HCT116 (cell line): ENCODE measurements around the gene CAPN9. TPM values are rescaled to one million over a fixed set of nuclear protein-coding genes. Genes with fewer than 3 reads are reported as not detected.

Experiments
- ATAC-seq: fragments of 200-7000 bp; cut with Tn5 transposase; 2 replicates; pipeline ENCODE4 v1.9.1; 2020; ENCODE audit warnings: mild to moderate bottlenecking, moderate library complexity
- BruUV-seq: library from RNA; stranded (reverse); fragments of 400-500 nt; replicated peaks from 2 replicates; lab custom pipeline; 2021; lab: Mats Ljungman, UMichigan
- CTCF ChIA-PET: fragments of 300-600 bp; sonication (Branson Sonifier 250); formaldehyde crosslinking; loops from one replicate; lab custom pipeline; 2021; ENCODE audit warnings: antibody characterized with exemption; lab: Charles Lee
- POLR2A ChIA-PET: fragments of 300-600, 350-600 bp; sonication (Branson Sonifier 250); formaldehyde crosslinking; loops from one replicate; lab custom pipeline; 2021; ENCODE audit warnings: antibody characterized with exemption; lab: Charles Lee
- RAD21 ChIA-PET, 2 experiments: fragments of 300-600 bp; sonication (Branson Sonifier 250); formaldehyde crosslinking; loops; one replicate each; lab custom pipeline; 2023; ENCODE audit warnings: low total read pairs in 2 of 2; ENCODE audit not compliant: uncharacterized antibody in 2 of 2, unreplicated experiment in 2 of 2, low non-redundant PET in 1 of 2; lab: Charles Lee
- DNase-seq: peaks from one replicate; pipeline ENCODE4 v3.0.0-alpha.2; 2010; ENCODE audit warnings: low read depth, low spot score
- H2AFZ ChIP-seq: fragments of 200-600 bp; shearing (Covaris generic), sonication (generic); 2 replicates; pipeline ENCODE4 v1.6.1; 2017; ENCODE audit warnings: low read depth, mixed run types, mixed read lengths, antibody characterized with exemption, low read length; ENCODE audit not compliant: poor library complexity, severe bottlenecking
- H3K27ac ChIP-seq: 2 replicates; pipeline ENCODE4 v1.5.1; 2012; ENCODE audit warnings: low read depth, low read length
- H3K27me3 ChIP-seq: fragments of 200-600 bp; sonication (generic); 2 replicates; pipeline ENCODE4 v1.6.1; 2016; ENCODE audit warnings: mixed run types, low read length, mixed read lengths; ENCODE audit not compliant: insufficient read depth
- H3K36me3 ChIP-seq, 2 experiments: fragments of 200-500 bp in 1 of 2; fragments of 200-600 bp in 1 of 2; sonication (Bioruptor generic) in 1 of 2; sonication (generic) in 1 of 2; 2 replicates each; pipeline versions ENCODE4 v1.5.1 to v1.6.1; 2014 to 2016; ENCODE audit warnings: low read length in 2 of 2, inconsistent platforms in 1 of 2, mixed read lengths in 1 of 2, mixed run types in 1 of 2; ENCODE audit not compliant: insufficient read depth in 2 of 2, control insufficient read depth in 1 of 2
- H3K4me1 ChIP-seq, 2 experiments: fragments of 200-600 bp in 1 of 2; sonication (generic) in 1 of 2; 2 replicates each; pipeline versions ENCODE4 v1.5.1 to v1.6.1; 2012 to 2017; ENCODE audit warnings: low read length in 2 of 2, inconsistent platforms in 1 of 2, mild to moderate bottlenecking in 1 of 2, mixed read lengths in 1 of 2, mixed run types in 1 of 2, moderate library complexity in 1 of 2; ENCODE audit not compliant: insufficient read depth in 2 of 2, control insufficient read depth in 1 of 2
- H3K4me2 ChIP-seq: fragments of 200-600 bp; sonication (generic); 2 replicates; pipeline ENCODE4 v1.6.1; 2017; ENCODE audit warnings: mixed run types, low read length, mixed read lengths
- H3K4me3 ChIP-seq, 2 experiments: fragments of 200-600 bp in 1 of 2; sonication (generic) in 1 of 2; replicated peaks in 1 of 2; 2 replicates each; pipeline ENCODE4 v1.5.1; 2011 to 2016; ENCODE audit warnings: low read length in 2 of 2, control low read depth in 1 of 2, low read depth in 1 of 2, mild to moderate bottlenecking in 1 of 2, mixed read lengths in 1 of 2, mixed run types in 1 of 2
- H3K79me2 ChIP-seq: fragments of 200-600 bp; sonication (generic); 2 replicates; pipeline ENCODE4 v1.6.1; 2017; ENCODE audit warnings: mild to moderate bottlenecking, mixed run types, low read length, moderate library complexity, mixed read lengths; ENCODE audit not compliant: insufficient read depth
- H3K9ac ChIP-seq: fragments of 200-600 bp; sonication (generic); 2 replicates; pipeline ENCODE4 v1.6.1; 2016; ENCODE audit warnings: low read length, mixed read lengths
- H3K9me2 ChIP-seq: fragments of 200-600 bp; sonication (generic), shearing (Covaris generic); 2 replicates; pipeline ENCODE4 v1.6.1; 2017; ENCODE audit warnings: mixed run types, mild to moderate bottlenecking, moderate library complexity; ENCODE audit not compliant: insufficient read depth
- H3K9me3 ChIP-seq, 2 experiments: fragments of 200-500 bp in 1 of 2; fragments of 200-600 bp in 1 of 2; sonication (Bioruptor generic) in 1 of 2; sonication (generic) in 1 of 2; 2 replicates each; pipeline ENCODE4 v1.6.1; 2014 to 2017; ENCODE audit warnings: low read length in 2 of 2, mixed read lengths in 2 of 2, inconsistent platforms in 1 of 2, low read depth in 1 of 2, mild to moderate bottlenecking in 1 of 2, mixed run types in 1 of 2, moderate library complexity in 1 of 2; ENCODE audit not compliant: control insufficient read depth in 1 of 2, insufficient read depth in 1 of 2
- H4K20me1 ChIP-seq: fragments of 200-600 bp; sonication (generic), shearing (Covaris generic); 2 replicates; pipeline ENCODE4 v1.6.1; 2017; ENCODE audit warnings: mixed run types, mild to moderate bottlenecking, moderate library complexity; ENCODE audit not compliant: insufficient read depth
- ATF3 ChIP-seq: IDR thresholded peaks from 2 replicates; pipeline ENCODE4 v1.6.1; 2012
- CBX3 ChIP-seq: IDR thresholded peaks from 2 replicates; pipeline ENCODE4 v1.6.1; 2012; ENCODE audit warnings: low read depth
- CTCF ChIP-seq, 3 experiments: fragments of 200-600 bp in 1 of 3; sonication (generic) in 1 of 3; IDR thresholded peaks in 2 of 3; conservative IDR thresholded peaks in 1 of 3; 2 replicates each; pipeline ENCODE4 v1.5.1; 2012 to 2017; ENCODE audit warnings: low read depth in 2 of 3, low read length in 2 of 3, antibody characterized with exemption in 1 of 3, borderline replicate concordance in 1 of 3, control low read depth in 1 of 3, mild to moderate bottlenecking in 1 of 3, mixed read lengths in 1 of 3, mixed run types in 1 of 3, moderate library complexity in 1 of 3; ENCODE audit not compliant: insufficient read depth in 1 of 3
- EGR1 ChIP-seq: IDR thresholded peaks from 2 replicates; pipeline ENCODE4 v1.6.1; 2012; ENCODE audit warnings: low read depth
- EZH2 ChIP-seq: fragments of 200-600 bp; sonication (generic); IDR thresholded peaks from 2 replicates; pipeline ENCODE4 v1.6.1; 2017; ENCODE audit warnings: antibody characterized with exemption, mixed run types
- EZH2phosphoT487 ChIP-seq: fragments of 200-600 bp; IDR thresholded peaks from 2 replicates; pipeline ENCODE4 v1.6.1; 2018; ENCODE audit warnings: antibody characterized with exemption, borderline replicate concordance
- POLR2A ChIP-seq: IDR thresholded peaks from 2 replicates; pipeline ENCODE4 v1.7.0; 2011; ENCODE audit warnings: borderline replicate concordance; ENCODE audit not compliant: insufficient read depth, insufficient read length; ENCODE audit errors: extremely low read depth
- REST ChIP-seq: IDR thresholded peaks from 2 replicates; pipeline ENCODE4 v1.6.1; 2012; ENCODE audit warnings: low read depth
- SP1 ChIP-seq: IDR thresholded peaks from 2 replicates; pipeline ENCODE4 v1.6.1; 2012; ENCODE audit warnings: low read depth
- TCF7L2 ChIP-seq: IDR thresholded peaks from 2 replicates; pipeline ENCODE4 v1.7.0; 2011; ENCODE audit warnings: borderline replicate concordance, inconsistent platforms; ENCODE audit not compliant: insufficient read depth, insufficient read length; ENCODE audit errors: extremely low read depth
- YY1 ChIP-seq: IDR thresholded peaks from 2 replicates; pipeline ENCODE4 v1.6.1; 2011; ENCODE audit warnings: low read length, low read depth, moderate library complexity, mild to moderate bottlenecking; ENCODE audit not compliant: insufficient replicate concordance; ENCODE audit errors: extremely low read depth
- ZBTB33 ChIP-seq: IDR thresholded peaks from 2 replicates; pipeline ENCODE4 v1.6.1; 2011; ENCODE audit warnings: mild to moderate bottlenecking, low read length, moderate library complexity; ENCODE audit not compliant: insufficient replicate concordance; ENCODE audit errors: extremely low read depth
- ZFX ChIP-seq: fragments of 450-650 bp; IDR thresholded peaks from 2 replicates; pipeline ENCODE4 v1.6.1; 2017
- intact Hi-C: fragments of 100-400 bp; cut with micrococcal nuclease; formaldehyde crosslinking; loops from 2 replicates; pipeline ENCODE4 v1.10.0; 2022
- total RNA-seq: library from RNA; stranded (reverse); gene quantifications from one replicate; pipeline ENCODE4 v1.2.1, GENCODE V29; 2021; ENCODE audit not compliant: unreplicated experiment

Gene CAPN9
- total RNA-seq, 1 experiment from 2014 or later, result not detected

GRCh38 chr1:230850547-230850946, 103.4 kb downstream of the CAPN9 start (continued):
- TF ChIP-seq ZBTB33 (no peak), YY1 (no peak), POLR2A (no peak), CBX3 (no peak), SP1 (no peak), EGR1 (no peak), EZH2 (no peak)

GRCh38 chr1:230851291-230851691, 104.1 kb downstream of the CAPN9 start:
- ATAC-seq (no peak), DNase-seq (no peak)
- peaks cover 33 to 36% of the 10 kb centered on the region in 2 experiments for H3K4me1 ChIP-seq
- H3K9me2 ChIP-seq, result no peaks in the 10 kb centered on the region
- BruUV-seq, result no TSS peak
- no peaks in the 10 kb centered on the region for H4K20me1 ChIP-seq
- no peaks in the 10 kb centered on the region; the same call in 1 of the 2 replicates for H3K79me2 ChIP-seq
- H3K27me3 ChIP-seq, result no peaks in the 10 kb centered on the region
- intact Hi-C loops, result no loop called here
- H3K9me3 ChIP-seq, result no peaks in the 10 kb centered on the region
- no peak overlapping the region for H3K4me2 ChIP-seq
- no peak overlapping the region for H3K27ac ChIP-seq
- no peak overlapping the region for H2AFZ ChIP-seq
- RAD21 ChIA-PET, result no interaction called here
- H3K4me3 ChIP-seq, result no peak overlapping the region
- no peaks in the 10 kb centered on the region; a peak in 2 of 4 replicates for H3K36me3 ChIP-seq
- POLR2A ChIA-PET, result no interaction called here
- H3K9ac ChIP-seq, result no peak overlapping the region
- CTCF ChIA-PET, result no interaction called here
- TF ChIP-seq POLR2A (no peak), ZBTB33 (no peak), ATF3 (no peak), ZFX (no peak), SP1 (no peak), EZH2phosphoT487 (no peak), CTCF (IDR thresholded peaks at IDR 0.05 in 2 of 3, conservative IDR thresholded peaks at IDR 0.05 in 1 of 3; ENCODE audit: borderline replicate concordance in 1 of 3, insufficient read depth in 1 of 3, low read depth in 2 of 3, low read length in 2 of 3) (no peak), EGR1 (no peak), TCF7L2 (no peak), CBX3 (no peak), YY1 (no peak), REST (no peak)
